HUES6 (cell line): ENCODE results near the gene PSMB9.
"Not testable (repeated sequence)": the region's sequence is repeated elsewhere in the genome, so short reads cannot be mapped to it uniquely, and the experiment has no call there.

ENCODE experiments used
- H3K27ac ChIP-seq: 2 replicates; pipeline ENCODE4 v1.7.0; 2013; ENCODE audit warnings: low read depth, mild to moderate bottlenecking, low read length, inconsistent platforms
- H3K27me3 ChIP-seq: 2 replicates; pipeline ENCODE4 v1.6.1; 2013; ENCODE audit warnings: low read length; ENCODE audit not compliant: control insufficient read depth, insufficient read depth
- H3K36me3 ChIP-seq: 2 replicates; pipeline ENCODE4 v1.6.1; 2013; ENCODE audit warnings: low read length; ENCODE audit not compliant: control insufficient read depth, insufficient read depth
- H3K4me1 ChIP-seq: 2 replicates; pipeline ENCODE4 v1.6.1; 2013; ENCODE audit warnings: low read length; ENCODE audit not compliant: control insufficient read depth, insufficient read depth
- H3K4me3 ChIP-seq: 2 replicates; pipeline ENCODE4 v1.5.1; 2013; ENCODE audit warnings: low read depth, low read length
- H3K9ac ChIP-seq: one replicate; pipeline ENCODE4 v1.6.1; 2013; ENCODE audit warnings: mild to moderate bottlenecking, low read length
- H3K9me3 ChIP-seq: 2 replicates; pipeline ENCODE4 v1.6.1; 2013; ENCODE audit warnings: low read depth, low read length; ENCODE audit not compliant: control insufficient read depth, insufficient read depth

Gene PSMB9

DNA sequence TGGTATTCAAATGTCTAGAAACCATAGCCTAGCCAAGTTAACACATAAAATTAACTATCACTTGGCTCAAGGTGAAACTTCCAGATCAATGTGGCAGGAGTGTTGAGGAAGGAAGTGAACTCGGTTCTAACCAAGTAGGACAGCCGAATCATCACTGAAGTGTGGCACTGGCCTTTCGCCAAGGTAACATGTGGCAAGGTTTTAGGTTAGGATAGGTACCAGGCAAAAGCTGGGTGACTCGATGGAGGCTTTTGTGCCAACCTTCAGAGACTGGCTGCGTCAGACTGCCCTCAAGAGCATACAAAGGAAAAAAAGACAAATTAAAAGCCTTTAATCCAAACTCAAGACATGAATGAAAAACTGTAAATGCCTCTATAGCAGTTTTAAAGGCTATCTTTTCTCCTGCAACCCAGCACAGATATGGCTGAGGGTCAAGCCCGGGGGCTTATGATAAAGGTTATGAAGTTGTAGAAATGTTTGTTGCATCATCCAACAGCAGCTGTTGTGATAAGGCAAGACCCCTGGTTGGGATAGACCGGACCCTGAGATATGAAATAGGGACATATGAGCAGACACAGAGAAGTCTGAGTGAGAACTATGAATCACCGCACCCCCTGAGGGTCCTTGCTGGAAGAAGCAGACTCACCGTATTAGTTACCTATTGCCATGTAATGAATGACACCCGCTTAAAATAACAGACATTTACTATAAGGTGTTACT, 11.9 kb downstream of the PSMB9 start:
- Histone ChIP-seq H3K9ac (no peak overlapping the region), H3K27me3 (peaks cover 21% of the 10 kb centered on the region; the same call in 1 of the 2 replicates), H3K4me3 (no peak overlapping the region), H3K9me3 (no peaks in the 10 kb centered on the region), H3K4me1 (no peaks in the 10 kb centered on the region), H3K36me3 (no peaks in the 10 kb centered on the region), H3K27ac (no peak overlapping the region)

DNA sequence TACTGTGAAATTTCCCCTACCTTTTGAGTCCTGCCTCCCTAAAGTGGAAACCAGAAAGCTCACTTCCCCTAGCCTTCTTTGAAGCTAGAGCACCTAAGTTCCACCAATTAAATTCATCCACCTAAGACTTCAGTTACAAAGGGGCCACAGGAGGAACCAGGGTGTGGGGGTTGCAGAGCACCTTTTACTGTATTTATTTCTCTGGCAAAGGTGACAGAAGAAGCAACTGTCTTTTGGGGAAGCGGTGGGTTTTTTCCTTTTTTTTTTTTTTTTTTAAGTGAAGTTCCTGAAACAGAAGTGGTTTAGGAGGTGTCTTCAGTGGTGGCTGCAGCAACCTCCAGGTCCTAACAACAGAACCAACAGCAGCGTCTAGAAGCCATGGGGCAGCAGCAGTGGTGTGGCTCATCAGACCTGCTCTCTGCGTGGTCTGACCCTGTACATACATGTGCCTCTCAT, 13.1 kb downstream of the PSMB9 start:
- Histone ChIP-seq H3K36me3 (no peaks in the 10 kb centered on the region), H3K9ac (no peak overlapping the region), H3K27me3 (peaks cover 22% of the 10 kb centered on the region; the same call in 1 of the 2 replicates), H3K4me3 (no peak overlapping the region), H3K9me3 (no peaks in the 10 kb centered on the region), H3K27ac (no peak overlapping the region), H3K4me1 (no peaks in the 10 kb centered on the region)

DNA sequence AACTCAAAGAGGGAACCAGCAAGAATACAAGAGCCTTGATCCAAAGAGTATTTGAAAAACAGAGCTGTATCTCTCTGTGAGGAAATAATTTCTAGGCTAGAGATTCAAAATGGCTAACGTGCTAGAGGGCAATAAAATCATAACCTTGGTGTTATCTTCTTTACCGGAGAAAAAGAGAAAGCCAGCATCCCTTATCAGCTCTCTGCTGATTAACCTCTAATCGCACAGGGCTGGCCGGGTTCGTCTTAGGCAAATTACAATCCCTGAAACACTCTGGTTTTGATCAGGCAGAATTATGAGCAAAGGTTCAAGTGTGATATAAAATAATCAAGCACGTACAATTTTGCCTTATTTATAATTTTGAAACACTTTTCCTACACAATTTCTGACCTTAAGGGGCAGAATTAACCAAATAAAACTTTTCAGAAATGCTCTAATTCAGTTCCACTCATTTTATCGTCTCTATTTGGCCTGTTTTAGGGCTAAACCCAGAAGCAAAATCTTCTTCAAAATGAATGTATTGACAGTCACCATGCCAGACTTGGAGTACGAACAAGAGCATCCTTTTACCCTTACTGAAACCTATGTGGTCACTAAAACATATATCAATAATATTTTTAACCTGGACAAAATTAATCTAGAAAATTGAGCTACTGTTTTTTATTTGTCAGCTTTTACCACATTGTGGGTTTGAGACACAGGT, 13.7 kb downstream of the PSMB9 start:
- H3K27ac ChIP-seq, result no peak overlapping the region
- H3K27me3 ChIP-seq, result peaks cover 22% of the 10 kb centered on the region; the same call in 1 of the 2 replicates
- no peaks in the 10 kb centered on the region for H3K4me1 ChIP-seq
- no peak overlapping the region for H3K4me3 ChIP-seq
- H3K36me3 ChIP-seq, result no peaks in the 10 kb centered on the region
- no peaks in the 10 kb centered on the region for H3K9me3 ChIP-seq
- no peak overlapping the region for H3K9ac ChIP-seq

DNA sequence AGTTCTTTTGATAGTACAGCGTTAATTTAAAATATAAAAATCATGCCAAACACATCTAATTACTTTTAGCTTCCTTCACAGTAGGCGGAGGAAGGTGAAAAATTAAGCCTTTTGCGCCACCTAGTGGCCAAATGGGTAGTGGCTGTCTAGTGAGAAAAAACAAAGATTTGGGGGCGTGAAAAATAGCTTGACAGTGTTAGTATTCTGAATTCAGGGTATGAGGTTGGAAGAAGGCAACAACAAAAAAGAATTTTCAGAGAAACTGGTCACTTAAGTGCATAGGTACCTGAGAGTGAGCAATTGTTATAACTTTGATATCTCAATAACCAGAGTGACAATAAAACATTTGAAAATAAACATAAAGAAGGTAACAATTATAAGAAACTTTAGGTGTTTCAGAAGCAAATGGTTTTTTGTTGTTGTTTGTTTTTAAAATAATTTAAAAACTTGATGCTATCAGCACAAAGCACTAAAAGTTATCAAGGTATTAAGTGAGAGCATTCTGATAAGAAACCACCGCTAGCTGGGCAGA, 14.3 kb downstream of the PSMB9 start:
- Histone ChIP-seq H3K27ac (no peak overlapping the region), H3K9me3 (no peaks in the 10 kb centered on the region), H3K4me3 (no peak overlapping the region), H3K9ac (no peak overlapping the region), H3K36me3 (no peaks in the 10 kb centered on the region), H3K27me3 (peaks cover 22% of the 10 kb centered on the region; the same call in 1 of the 2 replicates), H3K4me1 (no peaks in the 10 kb centered on the region)

DNA sequence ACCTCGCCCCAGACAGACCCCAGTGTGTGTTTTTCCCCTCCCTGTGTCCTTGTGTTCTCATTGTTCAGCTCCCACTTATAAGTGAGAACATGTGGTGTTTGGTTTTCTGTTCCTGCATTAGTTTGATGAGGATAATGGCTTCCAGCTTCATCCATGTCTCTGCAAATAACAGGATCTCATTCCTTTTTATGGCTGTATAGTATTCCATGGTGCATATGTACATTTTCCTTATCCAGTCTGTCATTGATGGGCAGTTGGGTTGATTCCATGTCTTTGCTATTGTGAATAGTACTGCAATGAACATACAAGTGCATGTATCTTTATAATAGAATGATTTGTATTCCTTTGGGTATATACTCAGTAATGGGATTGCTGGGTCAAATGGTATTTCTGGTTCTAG, 20.0 kb downstream of the PSMB9 start:
- peaks cover 15% of the 10 kb centered on the region; the same call in 1 of the 2 replicates for H3K27me3 ChIP-seq
- H3K4me1 ChIP-seq, H3K4me3 ChIP-seq, H3K9ac ChIP-seq, H3K27ac ChIP-seq, H3K9me3 ChIP-seq, H3K36me3 ChIP-seq: not testable (repeated sequence)

DNA sequence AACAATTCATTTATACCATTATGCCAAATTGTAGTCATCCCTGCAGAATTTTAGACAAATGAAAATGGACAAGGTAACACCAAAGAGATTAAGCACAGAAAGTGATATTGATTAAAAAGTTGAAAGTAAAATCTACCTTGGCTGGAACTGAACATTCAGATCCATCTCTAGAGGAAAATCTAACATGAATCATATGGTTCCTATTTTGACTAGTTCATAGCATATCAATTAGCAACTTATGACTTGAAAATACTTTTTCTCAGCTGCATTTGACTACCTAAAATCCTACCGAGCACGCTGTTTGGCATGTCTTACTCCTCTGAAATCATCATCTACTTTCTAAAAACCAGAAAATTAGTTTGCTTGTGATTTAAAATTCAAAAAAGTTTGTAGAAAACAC, 22.6 kb downstream of the PSMB9 start:
- no peaks in the 10 kb centered on the region for H3K9me3 ChIP-seq
- H3K36me3 ChIP-seq, result no peaks in the 10 kb centered on the region
- H3K4me3 ChIP-seq, result no peak overlapping the region

DNA sequence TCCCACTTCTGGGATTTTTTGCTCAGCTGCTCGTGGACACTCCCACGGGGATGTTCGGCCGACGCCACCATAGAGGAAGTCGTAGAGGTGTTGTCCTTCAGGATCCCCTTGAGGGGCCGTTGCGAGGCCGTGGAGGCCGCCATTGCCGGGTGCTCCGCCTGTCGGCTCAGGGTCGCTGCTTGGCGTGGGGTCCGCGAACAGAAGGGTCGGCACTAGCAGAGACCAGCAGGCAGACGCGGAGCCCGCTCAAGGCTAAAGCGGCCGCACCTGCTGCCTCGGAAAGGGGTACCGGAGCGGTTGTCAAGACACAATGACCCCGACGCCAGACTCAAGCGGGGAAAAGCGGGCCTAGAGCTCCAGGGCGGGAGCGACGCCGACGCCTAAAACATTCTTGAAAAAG, 25.7 kb downstream of the PSMB9 start:
- H3K36me3 ChIP-seq, result no peaks in the 10 kb centered on the region
- H3K4me1 ChIP-seq, result no peaks in the 10 kb centered on the region
- no peak overlapping the region for H3K27ac ChIP-seq
- H3K4me3 ChIP-seq, result no peak overlapping the region
- no peak overlapping the region for H3K9ac ChIP-seq
- no peaks in the 10 kb centered on the region for H3K9me3 ChIP-seq
- H3K27me3 ChIP-seq, result no peaks in the 10 kb centered on the region; the same call in 1 of the 2 replicates

More for the DNA sequence above, 22.6 kb downstream of the PSMB9 start:
- H3K9ac ChIP-seq, result no peak overlapping the region
- no peak overlapping the region for H3K27ac ChIP-seq
- H3K4me1 ChIP-seq, result no peaks in the 10 kb centered on the region
- no peaks in the 10 kb centered on the region; the same call in 1 of the 2 replicates for H3K27me3 ChIP-seq

DNA sequence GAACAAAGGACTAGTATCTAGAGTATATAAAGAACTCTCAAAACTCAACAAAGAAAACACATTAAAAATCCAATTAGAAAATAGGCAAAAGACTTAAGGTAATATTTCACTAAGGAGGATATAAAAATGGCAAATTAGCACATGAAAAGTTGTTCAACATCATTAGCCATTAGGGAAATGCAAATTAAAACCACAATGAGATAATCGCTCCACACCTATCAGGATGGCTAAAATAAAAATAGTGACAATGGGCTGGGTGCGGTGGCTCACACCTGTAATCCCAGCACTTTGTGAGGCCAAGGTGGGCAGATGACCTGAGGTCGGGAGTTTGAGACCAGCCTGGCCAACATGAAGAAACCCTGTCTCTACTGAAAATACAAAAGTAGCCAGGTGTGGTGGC, 27.0 kb downstream of the PSMB9 start:
- not testable (repeated sequence) for H3K4me1 ChIP-seq, H3K9me3 ChIP-seq, H3K27ac ChIP-seq, H3K4me3 ChIP-seq, H3K27me3 ChIP-seq, H3K9ac ChIP-seq, H3K36me3 ChIP-seq

DNA sequence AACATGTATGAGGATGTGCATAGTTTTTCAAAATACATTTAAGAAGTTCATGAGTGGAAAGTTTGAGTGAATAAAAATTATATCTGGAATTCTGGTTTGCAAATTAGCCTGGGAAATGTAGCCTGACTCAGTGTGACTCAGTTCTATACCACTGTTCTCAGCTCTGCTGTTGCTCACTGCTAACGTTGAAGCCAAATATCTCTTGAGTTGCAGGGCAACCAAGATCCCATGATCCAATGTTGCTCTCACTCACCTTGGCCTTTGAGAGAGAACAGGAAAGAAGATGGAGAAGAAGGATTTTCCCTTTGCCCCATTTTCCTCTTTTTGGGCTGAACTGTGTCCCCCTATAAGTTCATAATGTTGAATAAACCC, 28.9 kb downstream of the PSMB9 start:
- Histone ChIP-seq H3K9ac (no peak overlapping the region), H3K9me3 (no peaks in the 10 kb centered on the region), H3K4me1 (no peaks in the 10 kb centered on the region), H3K4me3 (no peak overlapping the region), H3K27ac (no peak overlapping the region), H3K36me3 (no peaks in the 10 kb centered on the region), H3K27me3 (no peaks in the 10 kb centered on the region; the same call in 1 of the 2 replicates)

DNA sequence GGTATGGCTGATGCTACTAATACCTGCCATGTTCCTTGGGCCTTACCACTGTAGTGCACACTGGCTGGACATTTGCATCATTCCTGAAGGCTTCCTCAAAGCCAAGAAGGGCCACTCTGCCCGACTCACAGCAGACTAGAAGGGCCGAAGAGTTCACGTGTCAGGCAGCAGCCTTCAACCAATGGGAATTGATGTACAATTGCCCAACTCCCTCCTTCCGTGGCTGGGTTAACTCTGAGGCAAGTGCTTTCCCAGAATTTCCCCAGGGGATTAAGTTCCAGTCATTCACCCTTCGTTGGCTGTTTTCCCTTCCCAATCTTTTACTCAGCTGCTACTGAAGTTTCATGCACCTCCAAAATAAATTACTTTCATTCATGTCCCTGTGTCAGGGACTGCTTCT, 29.8 kb downstream of the PSMB9 start:
- no peak overlapping the region for H3K4me3 ChIP-seq
- H3K36me3 ChIP-seq, result no peaks in the 10 kb centered on the region
- no peaks in the 10 kb centered on the region for H3K4me1 ChIP-seq
- no peaks in the 10 kb centered on the region; the same call in 1 of the 2 replicates for H3K27me3 ChIP-seq
- H3K9ac ChIP-seq, result no peak overlapping the region
- H3K27ac ChIP-seq, result no peak overlapping the region
- no peaks in the 10 kb centered on the region for H3K9me3 ChIP-seq

DNA sequence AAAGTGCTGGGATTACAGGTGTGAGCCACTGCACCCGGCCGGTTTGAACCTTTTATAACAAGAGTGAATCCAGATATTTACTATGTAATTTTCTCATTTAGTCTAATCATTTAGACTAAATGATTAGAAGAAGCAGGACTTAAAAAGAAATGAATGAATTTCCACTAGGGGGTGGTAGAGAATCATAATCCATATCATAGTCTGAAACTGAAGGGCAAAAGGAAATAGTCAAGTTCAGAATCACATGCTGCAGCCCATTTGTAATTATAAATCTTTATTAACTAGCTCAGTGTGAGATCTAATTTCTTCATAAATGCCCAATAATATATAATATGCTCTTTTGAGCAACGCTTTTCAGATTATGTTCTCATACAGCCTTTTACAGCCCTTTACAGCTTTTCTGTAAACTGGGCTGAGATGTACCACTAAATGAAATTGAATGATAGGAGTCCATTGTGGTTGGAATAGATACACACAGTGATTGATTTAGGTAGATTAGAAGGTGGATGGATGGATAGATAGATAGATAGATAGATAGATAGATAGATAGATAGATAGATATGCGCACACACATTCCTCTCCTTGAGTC, 31.8 kb downstream of the PSMB9 start:
- H3K27ac ChIP-seq, result no peak overlapping the region
- no peaks in the 10 kb centered on the region for H3K9me3 ChIP-seq

More for the DNA sequence above, 31.8 kb downstream of the PSMB9 start:
- no peak overlapping the region for H3K4me3 ChIP-seq
- H3K9ac ChIP-seq, result no peak overlapping the region
- no peaks in the 10 kb centered on the region for H3K4me1 ChIP-seq
- H3K36me3 ChIP-seq, result no peaks in the 10 kb centered on the region
- no peaks in the 10 kb centered on the region for H3K27me3 ChIP-seq
